Thoracic aorta (tissue), 2 donors: ENCODE data around the gene ZNF214. TPM values are rescaled to one million over a fixed set of nuclear protein-coding genes. Genes with fewer than 3 reads are reported as not detected.

Experiments
- ATAC-seq: fragments of 150-250 bp; one replicate; pipeline ENCODE4 v1.8.0; 2017; ENCODE audit warnings: low read depth; ENCODE audit not compliant: insufficient number of reproducible peaks, low FRiP score
- DNase-seq: peaks from one replicate; pipeline ENCODE4 v3.0.0-alpha.2; 2020; ENCODE audit warnings: low spot score
- H3K27ac ChIP-seq, 2 donors: fragments of 200-600 bp; sonication (generic); 1 replicate in 1 of 2; 2 replicates in 1 of 2; pipeline ENCODE4 v1.5.1; 2016; ENCODE audit warnings: mild to moderate bottlenecking in 2 of 2, moderate library complexity in 2 of 2
- H3K27me3 ChIP-seq: fragments of 200-600 bp; sonication (generic); replicated peaks from 2 replicates; pipeline ENCODE4 v1.6.0; 2016; ENCODE audit warnings: mild to moderate bottlenecking; ENCODE audit not compliant: insufficient read depth
- H3K36me3 ChIP-seq: fragments of 200-600 bp; sonication (generic); one replicate; pipeline ENCODE4 v1.5.1; 2016
- H3K4me1 ChIP-seq, 2 donors: fragments of 200-600 bp; sonication (generic); 1 replicate in 1 of 2; 2 replicates in 1 of 2; pipeline versions ENCODE4 v1.5.1 to v1.6.0; 2016; ENCODE audit warnings: low read depth in 2 of 2, mild to moderate bottlenecking in 1 of 2; ENCODE audit not compliant: control insufficient read depth in 1 of 2
- H3K4me3 ChIP-seq: fragments of 200-600 bp; sonication (generic); 2 replicates; pipeline ENCODE4 v1.5.1; 2016; ENCODE audit warnings: mild to moderate bottlenecking
- H3K9me3 ChIP-seq: fragments of 200-600 bp; sonication (generic); 2 replicates; pipeline ENCODE4 v1.5.1; 2016
- total RNA-seq, 2 donors: library from RNA; depleted of rRNA; stranded (reverse); fragments of >200 nt; gene quantifications; one replicate each; pipeline versions ENCODE4 v1.1.0 to v1.2.3, GENCODE V29; 2016
- TF ChIP-seq, protein P1 (sequence below): fragments of 200-600 bp; sonication (generic); IDR thresholded peaks from one replicate; pipeline ENCODE4 v1.5.1; 2019; ENCODE audit warnings: antibody characterized with exemption

ZNF214 gene
- 1 to 10 TPM in 1 of 2 donors, under 1 TPM in 1; 0.68 to 2.3 TPM for total RNA-seq

DNA sequence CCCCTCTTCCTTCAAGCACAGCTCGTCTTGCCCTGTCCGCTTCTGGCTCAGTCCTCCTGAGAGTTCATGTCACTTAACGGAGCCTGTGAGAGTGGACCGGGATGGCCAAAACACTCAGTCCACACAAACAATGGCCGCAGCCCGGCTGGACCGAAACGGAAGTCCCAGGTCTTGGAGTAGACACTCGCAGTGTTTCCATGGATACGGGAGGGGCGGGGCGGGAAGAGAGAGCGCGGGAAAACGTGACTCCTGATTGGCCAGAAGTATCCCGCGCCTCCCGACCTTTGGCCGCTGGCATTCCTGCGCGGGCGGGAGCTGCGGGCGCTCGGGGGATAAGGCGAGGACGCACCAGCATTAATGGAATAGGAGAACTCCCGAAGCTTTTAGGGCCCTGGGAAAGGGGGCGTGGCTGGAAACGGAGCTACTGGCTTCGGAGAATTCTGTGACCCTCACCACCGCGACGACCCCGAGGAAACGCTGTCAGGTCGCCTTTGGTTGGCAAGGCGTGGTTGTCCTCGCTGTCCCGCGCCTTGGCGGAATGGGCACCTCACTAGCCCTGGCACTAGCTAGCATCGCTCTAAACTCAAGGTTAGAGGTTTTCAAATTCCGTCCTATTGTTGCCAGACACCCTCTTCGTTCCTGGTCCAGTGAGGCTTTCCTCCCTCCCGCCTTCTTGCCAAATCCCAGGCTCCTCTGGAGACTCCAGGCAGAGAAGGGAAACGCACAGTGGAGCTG lies at the start of gene ZNF214, which contains the start of gene NLRP14:
TSS of gene ZNF214 (minus strand) at position 164 of the 735 bp plus-strand sequence. CDS start 17,511 bp downstream, outside the sequence.
TSS of gene NLRP14 (plus strand) at position 297 of the 735 bp plus-strand sequence. CDS start 18,108 bp downstream, outside the sequence.
- Histone ChIP-seq H3K27ac (peak within 1 kb of the TSS; percentile 57 to 68), H3K9me3 (no peaks in the 10 kb centered on the region), H3K27me3 (no peaks in the 10 kb centered on the region), H3K4me3 (peak within 1 kb of the TSS; percentile 69), H3K4me1 (peaks cover 0 to 16% of the 10 kb centered on the region in 2 donors), H3K36me3 (no peaks in the 10 kb centered on the region)
- TF ChIP-seq, protein P1, sequence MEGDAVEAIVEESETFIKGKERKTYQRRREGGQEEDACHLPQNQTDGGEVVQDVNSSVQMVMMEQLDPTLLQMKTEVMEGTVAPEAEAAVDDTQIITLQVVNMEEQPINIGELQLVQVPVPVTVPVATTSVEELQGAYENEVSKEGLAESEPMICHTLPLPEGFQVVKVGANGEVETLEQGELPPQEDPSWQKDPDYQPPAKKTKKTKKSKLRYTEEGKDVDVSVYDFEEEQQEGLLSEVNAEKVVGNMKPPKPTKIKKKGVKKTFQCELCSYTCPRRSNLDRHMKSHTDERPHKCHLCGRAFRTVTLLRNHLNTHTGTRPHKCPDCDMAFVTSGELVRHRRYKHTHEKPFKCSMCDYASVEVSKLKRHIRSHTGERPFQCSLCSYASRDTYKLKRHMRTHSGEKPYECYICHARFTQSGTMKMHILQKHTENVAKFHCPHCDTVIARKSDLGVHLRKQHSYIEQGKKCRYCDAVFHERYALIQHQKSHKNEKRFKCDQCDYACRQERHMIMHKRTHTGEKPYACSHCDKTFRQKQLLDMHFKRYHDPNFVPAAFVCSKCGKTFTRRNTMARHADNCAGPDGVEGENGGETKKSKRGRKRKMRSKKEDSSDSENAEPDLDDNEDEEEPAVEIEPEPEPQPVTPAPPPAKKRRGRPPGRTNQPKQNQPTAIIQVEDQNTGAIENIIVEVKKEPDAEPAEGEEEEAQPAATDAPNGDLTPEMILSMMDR: no peak
- peak; percentile 94 for ATAC-seq
- peak; percentile 83 for DNase-seq

DNA sequence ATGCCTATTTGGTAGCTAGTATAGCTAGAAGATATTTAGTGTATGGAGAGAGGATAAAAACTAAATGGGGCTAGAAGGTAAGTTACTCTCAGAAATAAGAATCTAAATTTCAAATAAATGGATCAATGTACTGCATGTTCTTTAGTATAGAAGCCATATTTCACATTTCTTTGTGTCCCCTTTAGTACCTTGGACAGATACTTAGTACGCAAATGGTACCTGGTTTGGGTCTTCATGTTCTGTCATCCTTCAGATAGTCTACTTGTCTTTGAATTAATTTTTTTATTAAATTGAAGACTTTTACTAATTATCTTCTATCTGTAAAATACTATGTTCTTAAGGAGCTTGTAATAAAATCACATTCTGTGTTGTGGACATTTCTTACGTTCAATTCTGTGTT lies 42.4 kb upstream of the ZNF214 start:
- no peak for ATAC-seq

DNA sequence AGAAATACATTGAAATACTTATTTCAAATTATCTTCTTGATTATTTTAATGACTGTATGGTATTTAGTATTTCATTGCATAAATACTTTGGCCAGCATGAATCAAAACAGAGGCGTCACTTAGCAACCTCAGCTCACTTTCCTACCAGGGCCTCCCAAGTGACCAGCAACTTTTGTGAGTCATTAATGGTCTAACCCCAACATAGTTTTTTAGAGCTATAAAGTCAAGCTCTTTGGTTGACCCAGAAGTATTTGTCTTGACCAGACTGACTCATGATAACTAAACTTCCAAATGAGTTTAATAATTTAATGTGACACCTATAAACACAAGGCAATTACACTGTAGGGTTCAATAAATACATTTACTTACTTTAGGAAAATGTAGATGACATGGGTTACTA lies 40.7 kb upstream of the ZNF214 start:
- TF ChIP-seq, protein P1: no peak
- Histone ChIP-seq H3K27me3 (no peaks in the 10 kb centered on the region), H3K4me3 (no peak overlapping the region), H3K36me3 (no peaks in the 10 kb centered on the region), H3K27ac (no peak overlapping the region), H3K9me3 (no peaks in the 10 kb centered on the region), H3K4me1 (no peaks in the 10 kb centered on the region)
- DNase-seq (no peak), ATAC-seq (no peak)

More for the DNA sequence above, 42.4 kb upstream of the ZNF214 start:
- no peak overlapping the region for H3K4me3 ChIP-seq
- no peaks in the 10 kb centered on the region for H3K9me3 ChIP-seq
- no peak for DNase-seq
- H3K27ac ChIP-seq: no peak overlapping the region
- H3K4me1 ChIP-seq: no peaks in the 10 kb centered on the region
- no peaks in the 10 kb centered on the region for H3K27me3 ChIP-seq
- TF ChIP-seq, protein P1: no peak
- no peaks in the 10 kb centered on the region for H3K36me3 ChIP-seq

DNA sequence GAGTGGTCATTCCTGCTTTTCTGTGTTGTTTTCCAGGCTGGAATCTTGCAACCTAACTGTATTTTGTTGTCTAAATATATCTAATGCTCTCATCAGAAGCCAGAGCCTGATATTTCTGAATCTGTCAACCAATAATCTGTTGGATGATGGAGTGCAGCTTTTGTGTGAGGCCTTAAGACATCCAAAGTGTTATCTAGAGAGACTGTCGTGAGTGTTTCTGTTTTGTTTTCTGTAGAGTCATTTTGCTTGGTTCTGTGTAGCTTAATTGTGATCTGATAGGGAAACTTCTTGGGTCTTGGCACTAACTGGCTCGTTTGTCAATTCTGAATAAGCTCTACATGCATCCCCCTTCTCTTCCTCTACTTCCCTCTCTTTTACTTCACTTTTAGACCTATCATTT lies 37.5 kb upstream of the ZNF214 start:
- no peak overlapping the region for H3K27ac ChIP-seq
- ATAC-seq (no peak), DNase-seq (no peak)
- H3K27me3 ChIP-seq: no peaks in the 10 kb centered on the region
- no peak overlapping the region for H3K4me3 ChIP-seq
- no peaks in the 10 kb centered on the region for H3K36me3 ChIP-seq
- TF ChIP-seq, protein P1: no peak
- no peaks in the 10 kb centered on the region for H3K4me1 ChIP-seq
- no peaks in the 10 kb centered on the region for H3K9me3 ChIP-seq

DNA sequence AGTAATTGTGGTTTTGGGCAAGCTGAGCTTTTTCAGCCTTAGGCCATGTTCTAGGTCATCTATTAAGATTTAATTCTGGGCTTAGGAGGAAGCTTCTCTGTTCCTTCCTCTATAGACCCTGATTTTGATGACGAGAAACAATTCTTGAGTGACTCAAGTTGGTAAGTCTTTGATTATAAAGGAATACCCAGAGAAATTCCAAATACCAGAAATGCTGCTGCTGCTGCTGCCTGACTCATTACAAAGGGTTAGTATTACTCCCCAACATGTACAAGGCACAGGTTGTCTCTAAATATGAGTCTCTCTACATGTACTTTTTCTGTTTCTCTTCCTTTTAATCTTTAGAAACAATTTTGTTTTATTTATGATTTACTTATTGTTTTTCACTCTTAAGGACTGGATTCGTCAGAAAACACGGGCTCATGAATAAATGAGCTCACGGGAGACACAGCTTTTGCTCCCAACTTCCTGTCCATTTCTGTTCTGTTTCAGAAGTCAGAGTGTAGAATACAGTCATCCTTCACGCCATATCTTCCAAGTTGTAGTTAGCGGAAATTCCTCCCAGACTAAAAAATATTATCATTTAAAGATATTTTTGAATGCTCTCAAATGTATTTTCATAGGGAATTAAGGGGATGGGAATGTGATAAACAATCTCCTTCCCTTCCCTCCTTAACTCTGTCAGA lies 36.8 kb upstream of the ZNF214 start:
- Histone ChIP-seq H3K27me3 (no peaks in the 10 kb centered on the region), H3K4me3 (no peak overlapping the region), H3K27ac (no peak overlapping the region), H3K36me3 (no peaks in the 10 kb centered on the region), H3K4me1 (no peaks in the 10 kb centered on the region), H3K9me3 (no peaks in the 10 kb centered on the region)
- no peak for ATAC-seq
- TF ChIP-seq, protein P1: no peak
- DNase-seq: no peak
